Measurements from ENCODE around the gene SLC6A17.

DNA sequence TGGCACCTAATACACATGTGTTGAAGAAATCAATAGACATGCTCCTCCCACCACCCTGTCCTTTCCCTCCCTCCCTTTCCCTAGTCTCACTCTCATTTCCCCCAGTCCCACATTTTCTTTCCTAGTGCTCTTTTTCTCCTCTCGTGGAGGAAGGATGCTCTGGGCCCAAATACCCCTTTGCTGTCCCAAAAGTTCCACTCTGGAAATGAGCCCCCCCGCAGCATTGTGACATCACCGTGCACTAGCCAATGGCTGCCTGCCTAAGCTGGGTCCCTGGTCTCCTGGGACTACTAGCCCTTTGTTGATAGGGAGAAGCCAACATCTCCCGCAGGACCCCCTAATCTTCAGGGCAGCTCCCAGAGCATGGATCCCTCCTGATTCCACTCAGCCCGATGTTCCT lies 38.2 kb upstream of the SLC6A17 start, which contains the start of gene UBL4B:
- TF ChIP-seq, protein P1, sequence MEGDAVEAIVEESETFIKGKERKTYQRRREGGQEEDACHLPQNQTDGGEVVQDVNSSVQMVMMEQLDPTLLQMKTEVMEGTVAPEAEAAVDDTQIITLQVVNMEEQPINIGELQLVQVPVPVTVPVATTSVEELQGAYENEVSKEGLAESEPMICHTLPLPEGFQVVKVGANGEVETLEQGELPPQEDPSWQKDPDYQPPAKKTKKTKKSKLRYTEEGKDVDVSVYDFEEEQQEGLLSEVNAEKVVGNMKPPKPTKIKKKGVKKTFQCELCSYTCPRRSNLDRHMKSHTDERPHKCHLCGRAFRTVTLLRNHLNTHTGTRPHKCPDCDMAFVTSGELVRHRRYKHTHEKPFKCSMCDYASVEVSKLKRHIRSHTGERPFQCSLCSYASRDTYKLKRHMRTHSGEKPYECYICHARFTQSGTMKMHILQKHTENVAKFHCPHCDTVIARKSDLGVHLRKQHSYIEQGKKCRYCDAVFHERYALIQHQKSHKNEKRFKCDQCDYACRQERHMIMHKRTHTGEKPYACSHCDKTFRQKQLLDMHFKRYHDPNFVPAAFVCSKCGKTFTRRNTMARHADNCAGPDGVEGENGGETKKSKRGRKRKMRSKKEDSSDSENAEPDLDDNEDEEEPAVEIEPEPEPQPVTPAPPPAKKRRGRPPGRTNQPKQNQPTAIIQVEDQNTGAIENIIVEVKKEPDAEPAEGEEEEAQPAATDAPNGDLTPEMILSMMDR (IDR thresholded peaks at IDR 0.05) = no peak
- TF ChIP-seq EP300 (IDR thresholded peaks at IDR 0.05) = no peak
- TF ChIP-seq POLR2A (IDR thresholded peaks at IDR 0.05) = no peak
